ENCODE results near the gene GSTO1.

GRCh38 chr10:104231784-104232612 is 22.7 kb upstream of the GSTO1 start, which contains the start of gene CFAP43:
- TF ChIP-seq CTCF (conservative IDR thresholded peaks at IDR 0.05; ENCODE audit: low read depth, low read length) (no peak), EZH2 (IDR thresholded peaks at IDR 0.05; ENCODE audit: borderline replicate concordance, low read depth, low read length, poor library complexity, severe bottlenecking) (no peak)
